PC-9 (cell line): Measurements from ENCODE around the gene ASPN.

ENCODE experiments used
- EZH2 ChIP-seq: fragments of 200-600 bp; sonication (generic); IDR thresholded peaks from 2 replicates; pipeline ENCODE4 v1.8.0; 2017; ENCODE audit warnings: antibody characterized with exemption, low read depth
- TF ChIP-seq, protein P1 (sequence below): fragments of 200-600 bp; sonication (generic); conservative IDR thresholded peaks from 2 replicates; pipeline ENCODE4 v1.6.1; 2017; ENCODE audit warnings: mixed run types, antibody characterized with exemption, mild to moderate bottlenecking, moderate library complexity

DNA sequence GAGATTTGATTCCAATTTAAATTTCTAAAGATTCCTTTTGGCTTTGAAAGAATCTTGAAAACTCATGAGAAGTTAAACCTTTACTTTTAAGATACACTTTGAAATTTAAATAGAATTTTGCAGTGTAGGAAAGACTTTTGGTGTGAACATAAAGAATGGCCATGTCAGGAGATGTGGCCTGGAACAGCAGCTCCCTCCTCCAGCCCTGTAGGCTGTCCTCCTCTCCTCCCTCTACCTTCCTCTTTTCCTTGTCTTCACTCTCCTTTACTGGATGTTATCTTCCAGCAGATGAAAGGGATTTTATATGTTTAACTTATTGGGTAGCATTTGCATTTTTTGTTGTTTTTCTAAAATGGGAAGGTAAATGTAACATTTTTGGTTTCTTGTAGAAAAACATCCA lies 18.9 kb downstream of the ASPN start:
- no peak for TF ChIP-seq EZH2
- TF ChIP-seq, protein P1, sequence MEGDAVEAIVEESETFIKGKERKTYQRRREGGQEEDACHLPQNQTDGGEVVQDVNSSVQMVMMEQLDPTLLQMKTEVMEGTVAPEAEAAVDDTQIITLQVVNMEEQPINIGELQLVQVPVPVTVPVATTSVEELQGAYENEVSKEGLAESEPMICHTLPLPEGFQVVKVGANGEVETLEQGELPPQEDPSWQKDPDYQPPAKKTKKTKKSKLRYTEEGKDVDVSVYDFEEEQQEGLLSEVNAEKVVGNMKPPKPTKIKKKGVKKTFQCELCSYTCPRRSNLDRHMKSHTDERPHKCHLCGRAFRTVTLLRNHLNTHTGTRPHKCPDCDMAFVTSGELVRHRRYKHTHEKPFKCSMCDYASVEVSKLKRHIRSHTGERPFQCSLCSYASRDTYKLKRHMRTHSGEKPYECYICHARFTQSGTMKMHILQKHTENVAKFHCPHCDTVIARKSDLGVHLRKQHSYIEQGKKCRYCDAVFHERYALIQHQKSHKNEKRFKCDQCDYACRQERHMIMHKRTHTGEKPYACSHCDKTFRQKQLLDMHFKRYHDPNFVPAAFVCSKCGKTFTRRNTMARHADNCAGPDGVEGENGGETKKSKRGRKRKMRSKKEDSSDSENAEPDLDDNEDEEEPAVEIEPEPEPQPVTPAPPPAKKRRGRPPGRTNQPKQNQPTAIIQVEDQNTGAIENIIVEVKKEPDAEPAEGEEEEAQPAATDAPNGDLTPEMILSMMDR, result no peak
